HG03342 (cell line): ENCODE results near the gene SYTL3.
"Not testable (repeated sequence)": the region's sequence is repeated elsewhere in the genome, so short reads cannot be mapped to it uniquely, and the experiment has no call there.

ENCODE experiments used
- ATAC-seq: cut with Tn5 transposase; IDR thresholded peaks from one replicate; pipeline ENCODE4 v1.9.1; 2021; ENCODE audit warnings: mild to moderate bottlenecking, moderate library complexity; ENCODE audit not compliant: unreplicated experiment

Gene SYTL3

DNA sequence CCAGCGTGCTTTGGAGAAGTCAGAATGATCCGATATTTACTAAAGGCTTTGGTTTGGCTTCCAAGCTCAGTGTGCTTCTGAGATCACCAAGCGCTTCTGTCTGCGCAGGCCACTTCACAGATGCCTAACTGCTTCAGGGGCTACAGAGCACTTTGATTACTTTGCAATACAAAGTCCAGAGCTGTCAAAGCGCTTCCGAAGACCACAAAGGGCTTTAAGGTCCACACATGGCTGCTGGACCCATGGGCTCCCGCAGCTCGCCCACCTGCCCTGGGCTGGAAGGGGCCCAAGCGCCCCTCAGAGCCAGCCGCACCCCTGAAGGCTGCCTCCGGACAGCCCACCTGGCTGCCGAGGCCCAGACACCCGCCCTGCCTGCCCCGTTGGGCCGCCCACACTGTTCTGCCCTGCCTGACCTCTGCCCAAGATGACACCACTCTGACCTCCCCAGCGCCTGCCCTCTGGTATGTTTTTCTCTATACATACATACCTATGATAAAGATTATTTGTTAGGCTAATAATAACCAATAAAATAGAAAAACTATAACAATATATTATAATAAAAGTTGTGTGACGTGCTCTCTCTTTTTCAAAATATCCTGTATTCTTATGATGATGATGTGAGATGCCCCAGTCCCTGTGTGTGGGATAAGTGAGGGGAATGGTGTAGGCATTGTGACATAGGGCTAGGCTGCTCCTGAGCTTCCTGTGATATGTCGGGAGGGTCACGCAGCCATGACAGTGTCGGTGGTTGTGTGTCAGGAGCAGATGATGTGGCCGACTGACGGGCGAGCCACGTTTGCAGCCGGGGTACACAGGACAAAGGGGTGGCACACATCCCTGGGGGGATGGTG lies 27.9 kb upstream of the SYTL3 start:
- no peak for ATAC-seq

DNA sequence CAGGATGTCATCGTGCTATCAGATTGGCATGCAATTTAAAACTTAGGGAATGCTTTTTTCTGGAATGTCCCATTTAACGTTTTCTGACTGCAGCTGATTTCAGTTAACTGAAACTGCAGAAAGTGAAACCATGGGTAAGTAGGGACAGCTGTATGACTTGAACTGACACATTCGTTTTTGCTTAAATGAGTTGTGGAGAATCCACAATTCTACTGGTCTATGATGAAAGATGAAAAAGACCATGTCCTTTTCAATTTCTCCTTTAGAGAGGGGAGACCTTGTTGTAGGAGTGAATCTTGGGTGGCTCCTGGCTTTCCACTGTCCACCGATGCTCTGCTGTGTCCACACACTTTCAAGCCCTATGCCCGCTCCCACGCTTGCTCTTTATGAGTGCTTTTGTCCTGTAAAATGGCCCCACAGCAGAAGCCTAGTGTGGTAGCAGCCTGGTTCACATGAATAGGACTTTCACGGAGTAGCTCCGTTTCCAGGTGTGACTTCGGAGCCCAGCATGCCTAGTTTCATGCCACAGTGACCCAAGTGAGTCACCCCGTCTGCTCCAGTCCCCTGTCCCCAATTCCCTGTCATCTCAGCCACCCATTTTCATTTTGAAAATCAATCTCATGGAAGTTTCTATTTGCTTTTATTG lies 27.2 kb upstream of the SYTL3 start:
- ATAC-seq = no peak

- ATAC-seq = no peak
Measured at GRCh38 chr6:158624684-158625682, 24.9 kb upstream of the SYTL3 start.

DNA sequence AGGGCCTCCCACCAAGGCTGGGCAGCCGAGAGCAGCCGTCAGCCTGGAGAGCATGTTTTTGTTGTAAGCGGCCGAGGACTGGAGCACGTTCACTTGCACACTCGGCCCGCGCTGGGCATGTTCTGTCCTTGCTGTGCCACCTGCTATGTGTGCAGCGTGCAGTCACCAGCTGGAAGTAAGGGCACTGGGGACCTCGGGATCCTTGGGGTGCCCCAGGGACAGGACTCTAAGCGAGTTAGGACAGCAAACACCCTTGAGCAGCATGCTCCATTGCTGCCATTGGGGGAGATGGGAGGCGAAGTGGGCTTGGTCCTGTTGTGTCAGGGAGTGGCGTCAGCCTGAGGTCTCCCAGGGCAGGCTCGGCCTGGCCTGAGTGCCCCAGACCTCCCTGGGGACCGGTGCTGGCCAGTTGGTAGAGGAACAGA lies 24.0 kb upstream of the SYTL3 start:
- no peak for ATAC-seq

- ATAC-seq = no peak
Measured at GRCh38 chr6:158626360-158627167, 23.3 kb upstream of the SYTL3 start.

GRCh38 chr6:158627168-158627939 lies 22.5 kb upstream of the SYTL3 start:
- ATAC-seq = no peak

DNA sequence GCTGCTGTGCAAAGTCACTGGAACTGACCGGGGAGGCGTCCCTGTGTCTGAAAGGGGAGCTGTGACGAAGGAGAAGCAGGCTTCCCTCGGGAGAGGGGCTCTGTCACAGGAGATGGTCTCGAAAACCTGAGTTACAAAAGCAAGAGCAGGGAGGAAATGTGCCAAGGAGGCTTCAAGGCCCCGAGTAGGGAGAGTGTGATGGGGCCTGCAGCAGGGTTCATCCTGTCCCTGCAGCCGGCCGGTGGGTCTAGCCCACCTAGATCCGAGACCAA lies 22.0 kb upstream of the SYTL3 start:
- ATAC-seq = no peak

DNA sequence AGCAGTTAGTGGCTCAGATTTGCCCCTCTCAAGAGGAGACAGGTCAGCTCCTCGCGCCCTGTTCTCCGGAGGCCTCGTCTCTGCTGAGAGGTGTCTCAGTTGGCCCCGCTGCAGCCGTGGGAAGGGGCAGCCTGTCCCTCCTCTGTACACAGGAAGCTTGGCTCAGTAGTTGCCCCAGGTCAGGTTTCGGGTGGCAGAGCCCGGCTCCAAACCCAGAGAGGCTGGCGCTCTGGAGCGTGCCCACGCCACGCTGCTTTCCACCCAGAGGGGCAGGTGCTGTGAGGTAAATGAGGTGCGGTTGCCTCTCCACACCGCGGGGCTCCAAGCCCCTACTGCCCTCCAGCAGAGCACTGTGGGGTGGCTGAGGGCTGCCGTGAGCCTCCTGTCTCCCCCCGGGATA lies 21.3 kb upstream of the SYTL3 start:
- ATAC-seq = no peak

- ATAC-seq = no peak
Measured at GRCh38 chr6:158629367-158630221, 20.3 kb upstream of the SYTL3 start.

GRCh38 chr6:158630938-158631616 lies 18.8 kb upstream of the SYTL3 start:
- ATAC-seq = no peak

GRCh38 chr6:158631678-158632537 lies 17.9 kb upstream of the SYTL3 start:
- no peak for ATAC-seq

- ATAC-seq = not testable (repeated sequence)
Measured at GRCh38 chr6:158632538-158633119, 17.2 kb upstream of the SYTL3 start.

- ATAC-seq = no peak
Measured at GRCh38 chr6:158633127-158633526, 16.7 kb upstream of the SYTL3 start.

GRCh38 chr6:158634695-158635426 lies 15.0 kb upstream of the SYTL3 start:
- ATAC-seq = no peak

DNA sequence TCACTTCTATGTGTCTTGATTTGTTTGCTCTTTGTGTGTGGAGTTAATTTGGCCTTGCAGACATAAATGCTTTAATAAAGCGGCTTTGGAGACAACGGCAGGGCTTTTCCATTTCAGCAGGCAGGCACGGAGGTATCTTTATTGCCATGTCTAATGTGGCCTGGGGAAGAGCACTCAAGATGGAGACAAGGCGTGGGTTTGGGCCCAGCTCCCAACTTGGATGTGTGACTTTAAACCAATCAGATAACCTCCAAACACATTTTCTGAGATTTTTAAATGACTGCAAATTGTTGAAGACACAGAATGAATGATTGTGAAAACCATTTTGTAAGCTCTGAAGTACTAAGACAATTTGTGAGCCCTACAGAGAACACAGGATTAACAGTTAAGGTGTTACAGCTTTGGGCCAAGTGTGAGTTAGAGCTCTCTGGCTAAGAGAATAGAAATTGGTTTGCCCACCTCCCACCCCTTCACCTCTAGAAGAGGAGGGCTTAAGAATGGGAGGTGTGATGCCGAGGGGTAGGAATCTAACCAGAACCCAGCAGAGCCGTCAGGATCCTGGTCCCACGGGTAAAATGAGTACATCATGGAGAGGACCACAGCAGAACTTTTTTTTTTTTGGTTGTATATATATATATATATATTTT lies 14.3 kb upstream of the SYTL3 start:
- no peak for ATAC-seq

DNA sequence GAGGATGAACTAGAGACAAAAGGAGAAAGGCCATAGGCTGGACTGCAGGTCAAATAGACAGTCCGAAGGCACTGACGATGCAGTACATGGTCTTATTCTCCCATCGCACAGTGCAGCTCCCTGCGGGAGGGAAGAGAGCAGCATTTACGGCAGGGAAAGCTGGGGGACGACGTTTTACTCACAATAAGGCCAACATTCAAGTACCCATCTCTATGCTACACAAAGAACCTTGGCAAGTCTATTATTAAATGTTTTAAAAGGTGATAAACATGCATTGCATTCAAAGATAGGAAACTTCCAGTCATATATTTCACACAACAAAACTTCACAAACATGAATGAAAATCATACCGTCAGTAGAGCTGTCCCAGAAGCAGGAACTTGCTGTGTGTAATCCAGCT lies 13.1 kb upstream of the SYTL3 start:
- ATAC-seq = no peak
